Measurements from ENCODE around the gene MYL6.
A peak's percentile ranks its signal among the peaks of the same experiment; 100 is the strongest.
"Not testable (repeated sequence)": the region's sequence is repeated elsewhere in the genome, so short reads cannot be mapped to it uniquely, and the experiment has no call there.

MYL6 gene

GRCh38 chr12:56158029-56158925 is at the start of gene MYL6:
Gene MYL6 (plus strand): TSS chr12:56158359. CDS start chr12:56158402, 43 bp downstream.
- peak; percentile 95 for DNase-seq

GRCh38 chr12:56110571-56110970 is 47.6 kb upstream of the MYL6 start:
- no peak for DNase-seq

- no peak for DNase-seq
Observed at GRCh38 chr12:56114084-56114483, 44.1 kb upstream of the MYL6 start.

GRCh38 chr12:56115329-56115728 is 42.8 kb upstream of the MYL6 start:
- DNase-seq: no peak

GRCh38 chr12:56116267-56117081 is 41.7 kb upstream of the MYL6 start, which contains the start of gene RPL41:
Gene RPL41 (plus strand): TSS chr12:56116633.
- peak; percentile 93 to 95 for DNase-seq

- DNase-seq: not testable (repeated sequence)
Observed at GRCh38 chr12:56117082-56117706, 41.0 kb upstream of the MYL6 start.

GRCh38 chr12:56117778-56118687 is 40.1 kb upstream of the MYL6 start, which contains the start of gene ZC3H10:
Gene ZC3H10 (plus strand): TSS chr12:56118266. CDS start chr12:56120563, 2,297 bp downstream.
- peak; percentile 99 for DNase-seq

GRCh38 chr12:56118688-56119357 is 39.3 kb upstream of the MYL6 start:
- no peak for DNase-seq

- peak; percentile 77 to 78 for DNase-seq
Observed at GRCh38 chr12:56119361-56119796, 38.8 kb upstream of the MYL6 start.

GRCh38 chr12:56120158-56120846 is 37.9 kb upstream of the MYL6 start:
- DNase-seq: no peak

- no peak for DNase-seq
Observed at GRCh38 chr12:56121204-56121870, 36.8 kb upstream of the MYL6 start.

GRCh38 chr12:56122637-56123036 is 35.5 kb upstream of the MYL6 start:
- no peak for DNase-seq

- DNase-seq: no peak
Observed at GRCh38 chr12:56124133-56124532, 34.0 kb upstream of the MYL6 start.

- peak in 1 of 2 donors; percentile 16 for DNase-seq
Observed at GRCh38 chr12:56126732-56127239, 31.4 kb upstream of the MYL6 start.

GRCh38 chr12:56127485-56127887 is 30.7 kb upstream of the MYL6 start:
- no peak for DNase-seq

- peak; percentile 100 for DNase-seq
Observed at GRCh38 chr12:56127888-56128669, 30.1 kb upstream of the MYL6 start, which contains the start of gene ESYT1. Gene ESYT1 (plus strand): TSS chr12:56128267. CDS start chr12:56128320, 53 bp downstream.

- peak; percentile 25 to 36 for DNase-seq
Observed at GRCh38 chr12:56128670-56129205, 29.4 kb upstream of the MYL6 start.

GRCh38 chr12:56129206-56129941 is 28.8 kb upstream of the MYL6 start:
- peak; percentile 79 to 85 for DNase-seq
